ENCODE measurements around the gene CHRM2.

DNA sequence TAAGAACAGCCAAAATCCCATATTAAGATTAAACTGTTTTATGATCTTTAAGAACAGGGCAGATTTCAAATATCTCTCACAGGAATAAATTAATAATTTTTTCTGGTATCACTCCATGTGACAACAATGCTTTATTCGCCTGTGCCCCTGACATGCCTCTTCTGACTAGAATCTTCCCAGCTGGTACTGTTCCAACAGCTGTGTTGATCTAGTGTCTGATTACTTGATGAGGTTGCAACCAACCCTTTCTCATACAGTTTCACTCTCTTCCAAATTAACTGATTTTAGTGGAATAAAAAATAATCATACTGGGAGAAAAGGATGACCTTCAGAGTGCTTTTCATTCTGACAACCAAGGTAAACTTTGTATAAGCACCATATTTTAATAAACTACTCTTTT lies 151.9 kb downstream of the CHRM2 start:
- TF ChIP-seq, protein P1, sequence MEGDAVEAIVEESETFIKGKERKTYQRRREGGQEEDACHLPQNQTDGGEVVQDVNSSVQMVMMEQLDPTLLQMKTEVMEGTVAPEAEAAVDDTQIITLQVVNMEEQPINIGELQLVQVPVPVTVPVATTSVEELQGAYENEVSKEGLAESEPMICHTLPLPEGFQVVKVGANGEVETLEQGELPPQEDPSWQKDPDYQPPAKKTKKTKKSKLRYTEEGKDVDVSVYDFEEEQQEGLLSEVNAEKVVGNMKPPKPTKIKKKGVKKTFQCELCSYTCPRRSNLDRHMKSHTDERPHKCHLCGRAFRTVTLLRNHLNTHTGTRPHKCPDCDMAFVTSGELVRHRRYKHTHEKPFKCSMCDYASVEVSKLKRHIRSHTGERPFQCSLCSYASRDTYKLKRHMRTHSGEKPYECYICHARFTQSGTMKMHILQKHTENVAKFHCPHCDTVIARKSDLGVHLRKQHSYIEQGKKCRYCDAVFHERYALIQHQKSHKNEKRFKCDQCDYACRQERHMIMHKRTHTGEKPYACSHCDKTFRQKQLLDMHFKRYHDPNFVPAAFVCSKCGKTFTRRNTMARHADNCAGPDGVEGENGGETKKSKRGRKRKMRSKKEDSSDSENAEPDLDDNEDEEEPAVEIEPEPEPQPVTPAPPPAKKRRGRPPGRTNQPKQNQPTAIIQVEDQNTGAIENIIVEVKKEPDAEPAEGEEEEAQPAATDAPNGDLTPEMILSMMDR (conservative IDR thresholded peaks at IDR 0.05; ENCODE audit: low read length), result no peak
- TF ChIP-seq EZH2phosphoT487 (IDR thresholded peaks at IDR 0.05; ENCODE audit: borderline replicate concordance, low read depth, low read length), result no peak
